Suprapubic skin (tissue), 4 donors: Measurements from ENCODE around the gene PARP8. TPM values are rescaled to one million over a fixed set of nuclear protein-coding genes. Genes with fewer than 3 reads are reported as not detected.

Source experiments
- DNase-seq, 2 donors: peaks; one replicate each; pipeline ENCODE4 v3.0.0-alpha.2; 2019; ENCODE audit warnings: low spot score in 2 of 2
- H3K27ac ChIP-seq: fragments of 200-600 bp; sonication (generic); one replicate; pipeline ENCODE4 v1.5.1; 2019
- H3K27me3 ChIP-seq: fragments of 200-600 bp; sonication (generic); one replicate; pipeline ENCODE4 v1.5.1; 2019
- H3K36me3 ChIP-seq: fragments of 200-600 bp; sonication (generic); one replicate; pipeline ENCODE4 v1.5.1; 2019
- H3K4me1 ChIP-seq: fragments of 200-600 bp; sonication (generic); one replicate; pipeline ENCODE4 v1.5.1; 2019
- H3K4me3 ChIP-seq: fragments of 200-600 bp; sonication (generic); one replicate; pipeline ENCODE4 v1.5.1; 2019; ENCODE audit warnings: mild to moderate bottlenecking
- H3K9me3 ChIP-seq: fragments of 200-600 bp; sonication (generic); one replicate; pipeline ENCODE4 v1.5.1; 2019
- CTCF ChIP-seq, 2 donors: fragments of 200-600 bp in 1 of 2; fragments of 450-650 bp in 1 of 2; sonication (generic) in 1 of 2; IDR thresholded peaks; one replicate each; pipeline ENCODE4 v1.5.1; 2016 to 2019; ENCODE audit warnings: antibody characterized with exemption in 2 of 2, mild to moderate bottlenecking in 1 of 2, moderate library complexity in 1 of 2
- EP300 ChIP-seq: sonication (generic); formaldehyde crosslinking; IDR thresholded peaks from one replicate; pipeline ENCODE4 v1.6.1; 2017; ENCODE audit warnings: antibody characterized with exemption
- POLR2A ChIP-seq, 2 donors: fragments of 450-650 bp; IDR thresholded peaks; one replicate each; pipeline ENCODE4 v1.6.1; 2017; ENCODE audit warnings: antibody characterized with exemption in 2 of 2, mild to moderate bottlenecking in 2 of 2, moderate library complexity in 2 of 2
- POLR2AphosphoS5 ChIP-seq, 3 donors: sonication (generic); formaldehyde crosslinking; IDR thresholded peaks; one replicate each; pipeline ENCODE4 v1.6.1; 2017; ENCODE audit warnings: antibody characterized with exemption in 3 of 3
- WGBS: methylation state at CpG from one replicate; pipeline ENCODE4 v1.1.5; 2018; 5-methylcytosine and 5-hydroxymethylcytosine counted together
- total RNA-seq, 4 donors: library from RNA; depleted of rRNA; stranded (reverse); fragments of >200 nt; gene quantifications; one replicate each; pipeline ENCODE4 v1.1.0, GENCODE V29; 2016

Gene PARP8
- total RNA-seq, 4 donors from 2014 or later: 9.7 to 18.0 (median 13.2) TPM

DNA sequence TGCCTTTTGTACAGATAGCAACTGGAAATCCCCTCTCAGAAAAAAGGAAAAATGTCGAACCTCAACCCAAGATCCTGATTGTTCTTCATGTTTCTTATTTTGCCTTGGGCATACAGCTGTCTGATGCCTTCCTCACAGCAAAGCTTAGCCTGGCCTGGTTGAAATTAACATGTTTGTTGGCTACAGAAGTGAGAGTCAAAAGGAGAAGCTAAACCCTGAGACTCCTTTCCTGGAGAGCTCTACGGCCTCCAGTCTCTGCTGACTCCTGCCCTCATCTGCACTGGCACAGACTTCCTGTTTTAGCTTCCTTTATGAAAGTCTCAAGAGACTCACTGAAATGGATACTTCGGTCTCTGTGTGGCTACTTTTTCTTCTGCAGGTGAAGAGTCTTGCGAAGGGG, 186.7 kb downstream of the PARP8 start:
- Histone ChIP-seq H3K4me3 (no peak overlapping the region), H3K27ac (no peak overlapping the region), H3K36me3 (no peaks in the 10 kb centered on the region), H3K27me3 (no peaks in the 10 kb centered on the region), H3K9me3 (no peaks in the 10 kb centered on the region), H3K4me1 (no peaks in the 10 kb centered on the region)
- TF ChIP-seq POLR2A (IDR thresholded peaks at IDR 0.05): no peak
- TF ChIP-seq EP300: no peak
- TF ChIP-seq CTCF (IDR thresholded peaks at IDR 0.05): no peak
- no peak for TF ChIP-seq POLR2AphosphoS5 (IDR thresholded peaks at IDR 0.05)
- DNase-seq: no peak
- WGBS: 46% methylated on average over 4 of the region's 4 CpGs

DNA sequence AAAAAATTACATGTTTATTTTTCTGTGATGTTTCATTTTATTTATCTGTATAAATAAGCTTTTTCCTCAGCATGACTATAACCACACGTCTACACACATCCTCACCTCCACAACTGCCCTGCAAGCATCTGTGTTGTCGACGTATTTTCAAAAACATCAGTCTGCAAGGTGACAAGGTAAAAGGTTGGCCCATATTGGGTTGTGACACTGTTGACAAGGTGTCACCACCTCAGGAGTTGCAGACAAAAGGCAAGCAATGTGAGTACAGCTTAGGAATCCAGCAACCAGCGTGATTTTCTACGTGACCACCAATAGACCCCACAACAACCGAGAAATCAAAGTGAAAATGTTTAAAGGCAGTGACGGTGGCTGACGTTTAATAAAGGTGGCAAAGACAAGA, 187.6 kb downstream of the PARP8 start:
- no peak overlapping the region for H3K4me3 ChIP-seq
- H3K9me3 ChIP-seq: no peaks in the 10 kb centered on the region
- no peak for TF ChIP-seq POLR2A (IDR thresholded peaks at IDR 0.05)
- TF ChIP-seq CTCF (IDR thresholded peaks at IDR 0.05): no peak
- TF ChIP-seq POLR2AphosphoS5 (IDR thresholded peaks at IDR 0.05): no peak
- no peak for TF ChIP-seq EP300
- H3K4me1 ChIP-seq: no peaks in the 10 kb centered on the region
- 92% methylated on average over 8 of the region's 8 CpGs for WGBS
- H3K36me3 ChIP-seq: no peaks in the 10 kb centered on the region
- H3K27me3 ChIP-seq: no peaks in the 10 kb centered on the region
- no peak overlapping the region for H3K27ac ChIP-seq
- no peak for DNase-seq

- no peak overlapping the region for H3K4me3 ChIP-seq
- H3K9me3 ChIP-seq: no peaks in the 10 kb centered on the region
- TF ChIP-seq EP300: no peak
- TF ChIP-seq POLR2AphosphoS5 (IDR thresholded peaks at IDR 0.05): no peak
- no peak for TF ChIP-seq CTCF (IDR thresholded peaks at IDR 0.05)
- TF ChIP-seq POLR2A (IDR thresholded peaks at IDR 0.05): no peak
- no peaks in the 10 kb centered on the region for H3K36me3 ChIP-seq
- WGBS: 84% methylated on average over 1 of the region's 1 CpG
- no peak overlapping the region for H3K27ac ChIP-seq
- H3K4me1 ChIP-seq: no peaks in the 10 kb centered on the region
- DNase-seq: no peak
- H3K27me3 ChIP-seq: no peaks in the 10 kb centered on the region
These were observed 188.6 kb downstream of the PARP8 start for GRCh38 chr5:50855001-50855400.

DNA sequence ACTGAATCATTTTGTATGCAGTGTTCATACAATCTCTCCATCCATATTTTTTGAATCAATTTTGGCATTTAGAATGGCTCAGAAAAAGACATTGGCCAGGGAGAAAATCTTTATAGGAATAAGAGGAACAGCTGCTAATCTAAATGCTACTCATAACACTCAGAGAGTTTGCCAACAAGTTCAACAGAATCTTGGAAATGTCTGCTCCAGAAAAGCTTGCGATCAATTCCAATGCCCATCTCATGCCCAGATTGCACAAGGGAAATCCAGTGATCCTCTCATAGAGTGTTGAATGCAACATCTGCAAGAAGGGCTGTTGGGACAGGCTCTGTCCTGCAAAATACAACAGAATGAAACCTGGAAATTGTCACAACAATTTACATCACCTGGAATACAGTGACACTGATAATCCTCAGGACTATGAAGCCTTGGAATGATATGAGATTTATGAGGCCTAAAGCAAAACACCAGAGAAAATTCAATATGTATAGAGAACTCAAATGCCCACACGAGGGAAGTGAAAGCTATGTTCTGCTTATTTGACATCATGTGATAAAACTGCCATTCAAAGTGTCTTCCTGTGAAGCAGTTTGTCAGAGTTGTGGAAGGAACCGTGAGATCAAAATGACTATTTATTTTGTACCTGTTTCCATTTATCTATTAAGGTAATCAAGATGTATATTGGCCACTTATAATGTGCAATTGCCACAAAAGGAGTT, 190.1 kb downstream of the PARP8 start:
- Histone ChIP-seq H3K36me3 (no peaks in the 10 kb centered on the region), H3K27me3 (no peaks in the 10 kb centered on the region), H3K4me1 (no peaks in the 10 kb centered on the region), H3K27ac (no peak overlapping the region), H3K9me3 (no peaks in the 10 kb centered on the region), H3K4me3 (no peak overlapping the region)
- no peak for TF ChIP-seq POLR2A (IDR thresholded peaks at IDR 0.05)
- no peak for TF ChIP-seq POLR2AphosphoS5 (IDR thresholded peaks at IDR 0.05)
- WGBS: 21% methylated on average over 3 of the region's 3 CpGs
- DNase-seq: no peak

- no peak overlapping the region for H3K27ac ChIP-seq
- TF ChIP-seq CTCF (IDR thresholded peaks at IDR 0.05) (no peak), POLR2AphosphoS5 (IDR thresholded peaks at IDR 0.05) (no peak), EP300 (no peak)
- no peak overlapping the region for H3K4me3 ChIP-seq
- no peaks in the 10 kb centered on the region for H3K4me1 ChIP-seq
- H3K9me3 ChIP-seq: no peaks in the 10 kb centered on the region
- no peaks in the 10 kb centered on the region for H3K36me3 ChIP-seq
- H3K27me3 ChIP-seq: no peaks in the 10 kb centered on the region
- WGBS: 50% methylated on average over 3 of the region's 3 CpGs
- DNase-seq: no peak
These were observed 197.2 kb downstream of the PARP8 start for GRCh38 chr5:50863534-50864170.
